ENCODE data around the gene FOXN3.

The FOXN3 gene

DNA sequence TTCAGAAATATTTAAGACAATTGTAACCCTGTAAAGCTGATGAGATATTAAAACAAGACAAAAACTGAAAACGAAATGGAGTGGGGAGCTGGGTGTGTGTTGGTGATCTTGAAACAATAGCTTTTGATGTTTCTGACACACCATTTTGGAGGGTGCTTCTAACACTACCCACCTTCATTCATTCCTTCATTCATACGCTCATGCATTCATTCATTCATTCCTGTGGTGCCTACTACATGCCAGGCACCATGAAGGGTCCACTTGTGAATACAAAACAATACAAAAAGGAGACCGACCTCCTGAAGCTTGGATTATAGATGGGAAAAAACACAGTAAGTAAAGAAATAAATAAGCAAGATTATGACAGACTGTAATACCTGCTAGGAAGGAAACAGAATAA, 60.5 kb downstream of the FOXN3 start:
- DNase-seq = no peak

DNA sequence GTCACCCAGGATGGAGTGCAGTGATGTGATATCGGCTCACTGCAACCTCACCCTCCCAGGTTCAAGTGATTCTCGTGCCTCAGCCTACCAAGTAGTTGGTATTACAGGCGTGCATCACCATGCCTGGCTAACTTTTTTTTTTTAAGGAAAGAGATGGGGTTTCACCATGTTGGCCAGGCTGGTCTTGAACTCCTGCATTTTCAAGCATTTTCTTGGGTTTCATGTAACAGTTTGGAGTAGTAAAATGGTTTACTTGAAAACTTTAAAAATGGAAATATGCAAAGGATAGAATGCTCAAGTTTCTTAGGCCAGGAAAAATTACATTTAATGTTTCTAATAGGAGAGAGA, 63.3 kb downstream of the FOXN3 start:
- no peak for DNase-seq

DNA sequence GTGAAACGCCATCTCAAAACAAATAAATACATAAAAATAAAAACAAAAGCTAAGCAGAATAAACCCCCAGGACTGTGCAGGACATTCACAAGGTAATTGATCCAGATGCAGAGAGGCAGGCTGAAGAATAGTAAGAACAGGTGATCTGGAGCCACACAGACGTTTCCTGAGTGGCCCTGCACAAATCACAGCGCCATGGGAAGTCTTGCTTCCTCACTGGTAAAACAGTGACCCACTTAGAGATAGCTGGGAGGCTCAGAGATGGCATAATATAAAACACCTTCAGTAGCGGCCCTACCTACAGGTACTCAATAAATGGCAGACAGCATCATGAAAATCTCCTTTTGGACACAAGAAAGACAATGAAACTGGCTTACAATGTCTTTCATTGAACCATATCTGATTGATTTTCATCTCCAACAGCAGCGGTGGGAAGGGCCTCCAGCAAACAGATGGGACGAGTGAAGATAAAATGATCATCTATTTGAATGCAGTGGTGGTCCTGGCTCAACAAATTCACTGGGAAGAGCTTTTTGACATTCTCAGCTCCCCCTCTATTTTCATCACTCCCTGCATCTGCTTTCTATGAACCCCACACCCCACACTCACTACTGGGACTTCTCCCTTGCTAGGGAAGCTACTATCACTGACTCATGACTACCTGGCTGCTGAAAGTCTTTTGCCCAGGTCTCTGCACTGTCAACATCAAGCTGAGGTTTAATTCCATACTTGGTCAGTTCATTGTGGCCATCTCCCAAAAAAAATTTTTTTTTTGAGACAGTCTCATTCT, 63.9 kb downstream of the FOXN3 start:
- no peak for DNase-seq

DNA sequence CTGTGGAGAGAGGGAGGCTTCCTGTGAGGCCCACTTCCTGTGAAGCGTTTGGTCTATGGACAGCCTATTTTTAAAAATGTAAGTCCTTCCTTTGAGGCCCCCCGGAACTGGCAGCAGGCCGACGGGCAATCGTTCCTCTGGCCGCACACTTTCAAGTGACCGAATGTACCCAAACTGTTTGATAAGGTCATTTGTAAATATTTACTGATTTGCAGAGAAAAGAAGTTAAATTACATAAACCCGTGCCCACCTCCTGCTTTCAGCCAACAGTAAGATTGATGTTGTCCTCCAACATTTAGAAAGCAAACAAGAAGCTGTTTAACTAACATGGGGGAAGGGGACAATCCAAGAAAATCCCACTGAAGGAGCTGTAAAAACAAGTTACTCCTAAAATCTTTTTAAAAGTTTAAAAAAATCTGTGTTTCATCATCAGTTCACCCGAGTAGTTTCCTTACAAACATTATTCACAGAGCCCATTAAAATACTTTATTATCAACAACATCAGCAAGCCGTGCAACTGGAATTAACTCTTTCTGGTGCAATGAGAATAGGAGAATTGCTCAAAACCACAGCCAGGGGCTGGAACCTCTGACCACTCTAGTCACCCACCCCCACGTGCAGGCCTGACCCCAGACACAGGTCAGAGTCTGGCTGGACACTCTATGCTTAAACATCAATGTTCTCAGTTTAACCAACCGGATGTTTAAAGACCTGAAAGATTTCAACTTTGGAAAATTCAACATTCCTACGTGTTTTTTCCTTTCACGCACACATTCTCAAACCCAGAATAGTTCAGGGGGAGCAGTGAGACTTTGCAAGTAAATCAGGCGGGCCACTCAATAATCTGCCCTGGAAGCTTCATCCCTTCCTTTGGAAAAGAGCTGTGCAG, 65.3 kb downstream of the FOXN3 start:
- no peak for DNase-seq

DNA sequence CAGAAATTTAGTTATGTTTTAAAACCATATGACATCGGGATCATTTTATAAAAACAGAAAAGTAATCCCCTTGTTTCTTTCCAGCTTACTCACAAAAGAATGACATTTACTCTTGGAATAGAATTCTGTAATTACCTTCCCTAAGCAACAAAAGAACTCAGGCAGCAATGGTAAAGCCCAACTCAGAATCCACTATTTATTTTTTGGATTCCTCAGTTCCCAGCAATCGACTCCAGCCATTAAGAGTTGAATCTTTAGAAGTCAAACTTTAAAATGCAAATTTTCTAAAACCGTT, 65.9 kb downstream of the FOXN3 start:
- no peak for DNase-seq

DNA sequence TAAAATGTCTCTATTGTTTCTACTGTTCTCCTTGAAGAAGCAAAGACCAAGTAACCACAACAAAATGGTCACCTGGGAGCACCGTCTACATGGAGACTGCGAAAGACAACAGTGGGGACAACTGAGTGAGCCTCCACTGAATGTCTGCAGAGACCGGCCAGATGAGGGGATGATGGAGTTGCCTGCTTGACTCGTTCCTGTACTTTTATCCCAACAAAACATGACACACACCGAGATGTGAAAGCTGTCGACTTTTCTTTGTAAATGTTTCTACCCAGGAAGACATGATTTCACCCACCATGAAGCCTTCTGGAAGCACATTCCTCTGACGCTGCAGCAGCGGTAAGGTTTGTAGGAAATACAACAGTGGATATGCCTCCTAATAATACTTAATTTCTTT, 66.9 kb downstream of the FOXN3 start:
- DNase-seq = no peak

DNA sequence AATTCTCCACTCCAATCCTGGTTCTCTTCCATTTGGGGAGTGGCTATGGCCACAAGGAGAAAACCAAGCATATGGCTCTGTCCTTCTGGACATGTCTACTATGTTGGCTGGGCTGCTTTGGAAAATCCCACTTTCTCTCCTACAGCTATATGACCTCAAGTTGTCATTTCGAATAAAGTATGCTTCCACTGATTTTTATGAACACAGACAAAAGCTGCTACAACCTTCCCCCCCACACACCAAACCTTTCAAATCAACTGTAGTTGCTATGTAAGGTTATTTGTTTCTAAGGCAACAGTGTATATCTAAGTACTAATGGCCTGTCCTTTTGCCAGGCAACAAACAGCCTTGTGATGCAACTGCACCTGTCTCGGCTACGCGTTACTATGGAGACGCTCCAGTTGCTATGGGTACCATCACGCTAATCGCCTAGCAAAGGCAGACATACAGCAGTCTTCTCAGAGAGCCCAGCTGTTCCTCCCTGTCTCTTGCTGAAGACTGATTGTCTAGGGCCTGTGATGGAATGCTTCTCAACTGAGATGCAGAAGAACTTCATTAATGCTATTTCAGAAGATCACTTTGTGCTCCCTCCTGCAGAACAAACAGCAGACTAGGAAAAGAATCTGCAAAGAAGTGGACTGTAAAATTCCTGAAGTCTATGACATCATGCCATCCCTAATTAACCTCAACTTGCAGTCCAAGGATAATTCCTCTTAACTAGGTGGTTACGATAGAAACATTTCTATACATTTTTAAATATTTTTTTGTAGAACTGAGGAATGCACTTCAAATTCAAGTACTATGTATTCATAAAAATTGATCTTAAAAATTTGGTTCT, 67.6 kb downstream of the FOXN3 start:
- no peak for DNase-seq

DNA sequence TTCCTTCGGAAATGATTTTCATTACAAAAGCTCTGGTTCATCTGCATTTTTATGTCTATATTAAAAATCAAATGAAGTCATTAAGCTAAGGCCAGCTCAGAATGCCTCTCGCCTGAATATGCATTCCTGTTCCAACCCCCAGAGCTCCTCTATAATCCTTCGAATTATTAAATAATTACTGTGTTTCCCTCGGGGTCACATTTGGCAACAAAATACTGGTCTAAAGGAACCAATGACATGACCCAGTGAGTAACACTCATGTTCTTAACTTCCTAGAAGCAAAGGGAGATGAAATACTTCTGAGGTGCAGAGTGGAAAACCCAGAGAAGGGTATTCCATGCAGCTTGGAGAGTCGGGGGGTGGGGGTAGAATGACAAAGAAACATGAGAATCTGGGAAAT, 68.3 kb downstream of the FOXN3 start:
- DNase-seq = no peak

DNA sequence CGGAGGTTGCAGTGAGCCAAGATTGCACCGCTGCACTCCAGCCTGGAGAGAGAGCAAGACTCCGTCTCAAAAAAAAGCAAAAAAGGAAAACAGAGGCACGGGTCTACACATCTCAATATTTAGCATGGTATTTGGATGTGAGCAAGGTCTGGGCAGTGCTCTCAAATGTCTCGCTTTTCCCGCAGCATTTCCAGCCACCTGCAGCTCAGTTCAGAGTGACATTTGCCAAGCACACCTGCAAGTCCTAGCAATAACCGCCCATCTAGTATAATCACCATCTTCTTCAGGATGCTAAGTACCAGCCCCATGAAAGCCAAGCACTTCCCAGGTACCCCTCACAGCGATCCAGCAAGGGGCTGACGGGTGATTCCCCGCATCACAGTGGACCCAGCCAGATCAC, 69.1 kb downstream of the FOXN3 start:
- DNase-seq = no peak

DNA sequence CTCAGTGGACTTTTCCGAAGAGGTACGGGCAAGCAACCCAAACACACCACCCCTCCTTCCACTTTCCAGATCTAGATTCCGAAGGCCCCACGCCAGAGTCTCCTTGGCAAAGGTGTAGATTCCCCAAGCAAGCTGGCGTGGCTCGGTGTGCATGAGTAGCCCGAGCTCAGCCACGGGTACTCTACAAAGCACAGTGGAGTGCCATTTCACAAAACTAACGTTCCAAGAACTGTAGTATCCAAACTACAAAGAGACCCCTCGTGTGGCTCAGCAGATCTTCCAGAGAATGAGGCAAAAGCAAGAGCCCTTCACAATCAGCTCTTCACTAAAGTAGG, 72.1 kb downstream of the FOXN3 start:
- no peak for DNase-seq

DNA sequence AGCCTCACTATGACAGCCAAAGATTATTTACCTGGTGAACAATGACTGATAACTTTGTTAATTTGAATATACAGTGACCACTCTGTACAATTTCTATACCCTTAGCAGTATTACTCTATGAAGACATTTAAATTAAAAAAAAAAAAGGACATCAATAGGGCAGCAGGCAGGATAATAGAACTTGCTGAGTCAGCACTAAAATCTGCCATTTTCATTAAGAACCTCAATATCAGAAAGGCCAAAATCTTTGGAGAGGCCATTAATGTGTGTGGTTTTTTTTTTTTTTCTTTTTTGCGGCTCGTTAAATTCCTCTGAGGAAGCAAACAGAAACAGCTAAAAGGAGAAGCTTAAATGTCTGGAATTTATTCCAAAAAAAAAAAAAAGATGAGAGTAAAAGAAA, 73.7 kb downstream of the FOXN3 start:
- no peak for DNase-seq

DNA sequence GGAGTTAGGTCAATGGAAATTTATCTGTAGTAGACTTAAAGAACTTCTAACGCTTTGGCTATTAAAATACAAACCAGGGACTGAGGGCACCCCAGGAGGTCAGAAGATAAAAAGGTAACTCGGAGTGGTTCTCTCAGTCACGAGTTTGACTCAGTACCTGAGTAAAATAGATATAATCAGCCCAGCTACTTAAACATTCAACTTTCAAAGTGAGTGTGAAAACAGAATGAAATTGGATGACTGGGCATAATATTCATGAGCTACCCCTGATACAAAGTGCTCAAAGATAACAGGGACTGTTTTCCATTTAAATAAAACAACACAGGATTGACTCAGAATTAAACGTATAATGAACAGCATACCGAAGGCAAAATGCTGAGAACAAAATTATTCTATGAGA, 75.0 kb downstream of the FOXN3 start:
- no peak for DNase-seq

DNA sequence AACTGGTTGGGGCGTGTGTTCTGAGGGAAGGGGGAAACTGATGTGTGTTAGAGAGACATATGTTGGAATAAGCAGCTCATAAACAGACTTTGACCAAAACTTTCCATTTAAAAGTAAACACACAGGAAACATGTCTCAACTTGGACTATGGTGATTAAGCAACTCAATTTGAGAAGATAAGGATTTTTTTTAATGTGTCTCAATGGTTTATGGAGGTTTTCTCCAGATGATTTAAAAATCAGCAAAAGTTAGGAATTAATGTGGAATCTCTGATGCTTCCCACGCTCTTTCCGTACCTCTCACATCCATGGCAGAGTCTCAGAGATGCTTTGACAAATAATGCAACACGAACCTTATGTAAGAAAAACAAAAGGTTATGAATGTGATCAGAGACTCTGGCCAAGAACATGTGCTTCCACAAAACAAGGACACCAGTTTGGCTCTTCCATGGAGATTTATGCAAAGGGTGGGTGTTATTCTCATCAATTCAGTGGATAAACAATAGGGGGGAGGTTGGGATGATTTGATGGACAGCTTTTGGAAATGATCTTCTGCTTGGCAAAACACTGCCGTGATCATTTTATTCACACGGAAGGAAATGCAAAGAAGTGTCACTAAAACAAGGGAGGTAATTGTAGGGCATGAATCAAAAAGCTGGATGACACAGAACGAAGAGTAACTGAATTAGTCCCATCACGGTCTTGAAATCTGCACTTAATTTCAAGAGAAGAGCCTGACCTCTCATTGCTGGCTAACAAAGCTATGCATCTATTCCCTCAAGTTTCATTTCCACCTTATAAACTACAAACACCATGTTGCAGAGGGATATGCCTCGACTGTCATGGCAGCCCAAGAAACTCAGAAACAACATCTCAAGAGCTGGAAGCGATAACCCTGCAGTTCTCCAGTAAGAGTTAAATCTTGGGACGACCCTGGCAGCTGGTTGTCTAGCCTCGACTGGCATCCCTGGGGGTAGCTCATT, 76.5 kb downstream of the FOXN3 start:
- DNase-seq = no peak

DNA sequence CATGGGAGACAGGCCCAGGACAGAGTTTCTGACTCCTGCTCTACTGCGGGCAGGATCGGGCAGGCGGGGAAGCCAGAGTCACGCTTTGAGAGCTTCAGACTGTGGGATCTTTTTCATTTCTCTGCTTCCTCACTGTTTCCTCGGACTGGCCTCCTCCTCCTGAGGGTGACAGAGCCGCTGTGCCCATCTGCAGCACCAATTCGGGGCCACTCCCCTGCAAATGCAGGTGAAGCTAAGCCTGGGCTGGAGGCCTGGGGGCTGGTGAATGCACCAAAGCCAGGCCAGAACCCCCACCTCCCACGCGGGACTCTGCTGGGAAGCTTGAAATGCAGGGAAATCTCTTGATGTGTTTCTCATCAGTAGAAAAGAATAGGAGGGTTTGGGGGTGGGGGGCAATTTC, 77.5 kb downstream of the FOXN3 start:
- no peak for DNase-seq

DNA sequence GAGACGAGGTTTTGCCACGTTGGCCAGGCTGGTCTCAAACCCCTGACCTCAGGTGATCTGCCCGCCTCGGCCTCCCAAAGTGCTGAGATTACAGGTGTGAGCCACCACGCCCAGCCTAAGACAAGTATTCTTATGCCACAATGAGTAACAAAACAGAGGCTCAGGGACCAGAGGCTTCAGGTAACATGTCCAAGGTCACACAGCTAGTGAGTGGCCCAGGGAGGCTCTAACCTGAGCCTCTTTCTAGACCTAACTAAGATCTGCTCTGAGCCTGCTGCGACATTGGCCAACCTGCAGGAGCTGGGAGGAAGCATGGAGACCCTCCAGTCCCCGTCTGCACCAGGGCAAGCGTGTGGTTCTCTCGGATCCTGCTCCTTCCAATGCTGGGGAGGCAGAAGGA, 77.9 kb downstream of the FOXN3 start:
- DNase-seq = no peak

DNA sequence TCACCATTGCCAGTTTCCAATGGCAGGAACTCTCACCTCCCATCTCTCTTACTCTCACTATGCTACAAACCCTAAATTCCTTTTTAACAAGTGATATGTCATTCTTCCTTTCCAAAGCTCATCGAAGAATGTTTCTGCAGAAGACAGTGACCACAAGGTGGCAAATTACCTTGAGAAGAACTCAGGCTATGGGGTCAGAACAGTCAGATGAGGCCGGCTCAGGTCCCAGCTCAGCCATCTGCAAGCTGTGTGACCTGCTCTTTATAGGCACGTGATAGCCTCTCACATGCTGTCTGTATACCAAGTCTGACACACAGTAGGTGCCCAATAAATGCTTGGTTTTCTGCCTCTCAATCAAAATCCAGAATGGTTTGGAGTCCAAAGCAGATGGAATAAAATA, 80.7 kb downstream of the FOXN3 start:
- no peak for DNase-seq

DNA sequence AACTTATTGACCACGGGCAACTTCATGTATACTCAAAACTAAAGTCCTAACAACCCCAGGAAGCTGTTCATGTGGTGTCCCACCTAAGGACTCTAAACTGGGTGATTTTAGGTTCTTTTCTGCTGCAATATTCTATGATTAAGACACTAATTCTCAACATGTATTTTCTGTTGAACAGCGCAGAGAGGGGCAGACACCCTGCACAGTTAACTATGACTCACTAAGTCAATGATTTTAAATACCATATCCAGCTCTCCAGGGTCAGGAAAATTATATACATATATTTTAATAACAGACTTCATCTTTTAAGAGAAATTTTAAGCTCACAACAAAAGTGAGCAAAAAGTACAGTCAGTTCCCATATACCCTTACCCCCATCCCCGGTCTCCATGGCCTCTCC, 85.0 kb downstream of the FOXN3 start:
- no peak for DNase-seq

DNA sequence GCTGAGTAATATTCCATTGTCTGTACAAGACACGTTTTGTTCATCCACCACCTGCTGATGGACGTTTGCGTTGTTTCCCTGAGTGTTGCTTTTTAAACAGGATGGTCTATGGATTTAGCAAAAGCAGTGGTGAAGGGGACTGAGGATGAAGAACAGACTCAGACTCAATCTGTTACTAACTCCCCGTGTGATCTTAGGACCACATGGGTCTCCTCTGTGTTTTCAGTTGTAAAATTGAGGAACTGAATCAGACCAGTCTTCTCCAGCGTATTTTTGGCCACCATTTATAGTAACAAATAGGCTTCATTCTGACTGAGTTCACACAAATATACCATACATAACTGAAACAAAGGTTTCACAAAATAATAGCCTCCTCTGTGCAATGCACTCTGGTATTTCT, 85.6 kb downstream of the FOXN3 start:
- DNase-seq = no peak

DNA sequence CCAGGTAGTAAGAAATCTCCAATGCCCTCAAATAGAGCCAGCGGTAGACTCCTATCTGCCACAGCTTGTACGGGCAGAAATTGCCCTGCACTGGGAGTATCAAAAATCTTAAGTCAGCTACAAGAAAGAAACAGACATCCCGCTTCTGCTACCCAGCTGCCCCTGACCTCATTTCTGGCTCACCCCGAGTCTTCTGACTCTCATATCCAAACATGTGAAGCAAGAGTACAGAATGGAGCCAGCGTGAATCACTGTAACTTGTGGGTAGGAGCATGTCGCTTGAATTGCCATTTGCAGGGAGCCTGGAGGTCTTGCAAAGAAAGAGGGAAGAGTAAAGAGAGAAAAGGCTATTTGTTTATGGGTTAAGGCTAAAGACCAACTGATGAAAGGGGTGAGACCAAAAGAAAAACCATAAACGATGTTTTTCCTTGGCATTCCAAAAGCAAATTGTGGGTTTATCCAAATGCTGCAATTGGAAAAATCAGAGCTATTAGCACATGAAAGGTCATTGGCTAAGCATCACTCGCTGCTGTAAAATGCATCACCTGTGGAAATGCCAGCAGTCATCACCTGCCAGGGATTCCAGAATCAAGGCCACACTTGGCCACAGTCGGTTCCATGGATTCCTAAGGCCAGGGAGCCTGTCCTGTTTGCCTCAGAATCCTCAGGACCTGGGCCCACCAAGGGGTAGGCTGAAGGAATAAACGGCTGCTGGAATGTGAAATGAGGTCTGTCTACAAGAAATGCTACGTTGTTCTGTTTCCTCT, 86.6 kb downstream of the FOXN3 start:
- DNase-seq = no peak

DNA sequence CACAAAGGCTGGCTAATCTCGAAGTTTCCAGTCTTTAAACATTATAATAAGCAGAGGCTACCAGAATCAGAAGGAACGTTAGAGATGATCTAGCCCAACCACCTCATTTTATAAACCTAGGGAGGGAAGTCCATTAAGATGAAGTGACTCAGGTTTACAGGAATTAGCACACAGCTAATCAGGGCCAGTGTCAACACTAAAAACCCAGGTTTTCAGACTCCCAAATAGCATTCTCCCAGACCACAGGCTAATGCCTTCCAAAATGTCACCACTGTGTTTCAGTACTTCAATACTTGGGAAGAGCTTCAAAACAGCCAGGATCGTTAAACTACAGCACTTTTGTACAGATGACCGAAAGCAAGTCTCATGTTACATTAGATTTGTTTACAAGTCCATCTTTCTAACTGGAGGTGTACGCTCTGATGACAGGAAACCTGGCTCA, 89.2 kb downstream of the FOXN3 start:
- DNase-seq = no peak

DNA sequence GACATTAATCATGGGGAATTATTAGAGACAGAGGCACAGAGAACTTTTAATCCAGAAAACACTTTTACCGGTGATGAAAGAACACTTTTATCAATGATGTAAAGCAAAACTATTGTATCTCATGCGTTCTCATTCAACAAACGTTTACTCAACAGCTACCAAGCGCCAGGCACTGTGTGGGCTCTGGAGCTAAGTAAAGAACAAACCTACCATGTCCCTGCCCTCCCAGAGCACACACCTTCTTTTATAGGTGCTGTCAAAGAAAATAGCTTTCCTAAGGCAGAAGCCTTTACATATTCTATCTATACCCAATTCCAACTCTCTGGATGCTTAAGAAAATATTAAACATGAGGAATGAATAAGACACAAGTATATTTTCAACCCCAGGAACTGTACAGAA, 91.1 kb downstream of the FOXN3 start:
- no peak for DNase-seq

Data from activated CD4-positive, alpha-beta T cell treated with anti-CD3 and anti-CD28 coated beads for 1 hour (primary cell).